Gastrocnemius medialis (tissue), 4 donors: Measurements from ENCODE around the gene NHLRC2.

Source experiments
- POLR2A ChIP-seq, 2 donors: fragments of 450-650 bp; IDR thresholded peaks; one replicate each; pipeline ENCODE4 v1.6.1; 2017; ENCODE audit warnings: antibody characterized with exemption in 2 of 2, mild to moderate bottlenecking in 2 of 2, moderate library complexity in 2 of 2
- TF ChIP-seq, protein P1 (sequence below), 5 experiments: fragments of 450-650 bp in 3 of 5; fragments of 200-600 bp in 2 of 5; sonication (generic) in 2 of 5; IDR thresholded peaks in 4 of 5; conservative IDR thresholded peaks in 1 of 5; 1 replicate in 4 of 5; 2 replicates in 1 of 5; pipeline ENCODE4 v1.5.1; 2016 to 2019; ENCODE audit warnings: antibody characterized with exemption in 5 of 5, mild to moderate bottlenecking in 3 of 5, moderate library complexity in 3 of 5

GRCh38 chr10:113908236-113908635, 53.8 kb downstream of the NHLRC2 start:
- TF ChIP-seq POLR2A (IDR thresholded peaks at IDR 0.05): no peak
- TF ChIP-seq, protein P1, sequence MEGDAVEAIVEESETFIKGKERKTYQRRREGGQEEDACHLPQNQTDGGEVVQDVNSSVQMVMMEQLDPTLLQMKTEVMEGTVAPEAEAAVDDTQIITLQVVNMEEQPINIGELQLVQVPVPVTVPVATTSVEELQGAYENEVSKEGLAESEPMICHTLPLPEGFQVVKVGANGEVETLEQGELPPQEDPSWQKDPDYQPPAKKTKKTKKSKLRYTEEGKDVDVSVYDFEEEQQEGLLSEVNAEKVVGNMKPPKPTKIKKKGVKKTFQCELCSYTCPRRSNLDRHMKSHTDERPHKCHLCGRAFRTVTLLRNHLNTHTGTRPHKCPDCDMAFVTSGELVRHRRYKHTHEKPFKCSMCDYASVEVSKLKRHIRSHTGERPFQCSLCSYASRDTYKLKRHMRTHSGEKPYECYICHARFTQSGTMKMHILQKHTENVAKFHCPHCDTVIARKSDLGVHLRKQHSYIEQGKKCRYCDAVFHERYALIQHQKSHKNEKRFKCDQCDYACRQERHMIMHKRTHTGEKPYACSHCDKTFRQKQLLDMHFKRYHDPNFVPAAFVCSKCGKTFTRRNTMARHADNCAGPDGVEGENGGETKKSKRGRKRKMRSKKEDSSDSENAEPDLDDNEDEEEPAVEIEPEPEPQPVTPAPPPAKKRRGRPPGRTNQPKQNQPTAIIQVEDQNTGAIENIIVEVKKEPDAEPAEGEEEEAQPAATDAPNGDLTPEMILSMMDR (IDR thresholded peaks at IDR 0.05 in 4 of 5, conservative IDR thresholded peaks at IDR 0.05 in 1 of 5): no peak
